Stimulated activated CD8-positive, alpha-beta memory T cell treated with anti-CD3 and anti-CD28 coated beads, Interleukin-12 subunit alpha, Interleukin-12 subunit beta, amount 100 ng/mL, for 24 hours (primary cell): ENCODE results near the gene WDR77.

Source experiments
- DNase-seq: peaks from one replicate; pipeline ENCODE4 v3.0.0-alpha.2; 2020; ENCODE audit errors: extremely low read depth

WDR77 gene

DNA sequence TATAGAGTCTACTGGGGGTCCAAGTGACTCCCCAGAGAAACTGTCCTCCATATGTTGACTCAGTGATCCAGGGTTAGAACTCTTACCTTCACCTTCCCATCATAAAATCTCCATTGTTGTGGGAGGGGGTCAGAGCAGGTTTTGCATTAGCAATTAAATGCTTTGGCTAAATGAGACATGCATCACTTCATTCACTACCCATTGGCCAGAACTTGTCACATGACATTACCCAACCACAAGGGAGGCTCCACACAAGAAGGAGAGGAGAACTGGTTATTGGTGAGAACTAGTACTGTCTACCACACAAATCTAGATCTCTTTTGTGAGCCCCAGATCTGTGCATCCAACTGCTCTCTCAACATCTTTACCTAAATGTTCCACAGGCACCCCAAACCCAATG is 20.5 kb upstream of the WDR77 start:
- no peak for DNase-seq

- DNase-seq, result no peak
Observed at GRCh38 chr1:111468717-111469100, 19.7 kb upstream of the WDR77 start.

GRCh38 chr1:111467865-111468716 is 19.0 kb upstream of the WDR77 start:
- no peak for DNase-seq

GRCh38 chr1:111466480-111466879 is 17.4 kb upstream of the WDR77 start:
- DNase-seq, result no peak

DNA sequence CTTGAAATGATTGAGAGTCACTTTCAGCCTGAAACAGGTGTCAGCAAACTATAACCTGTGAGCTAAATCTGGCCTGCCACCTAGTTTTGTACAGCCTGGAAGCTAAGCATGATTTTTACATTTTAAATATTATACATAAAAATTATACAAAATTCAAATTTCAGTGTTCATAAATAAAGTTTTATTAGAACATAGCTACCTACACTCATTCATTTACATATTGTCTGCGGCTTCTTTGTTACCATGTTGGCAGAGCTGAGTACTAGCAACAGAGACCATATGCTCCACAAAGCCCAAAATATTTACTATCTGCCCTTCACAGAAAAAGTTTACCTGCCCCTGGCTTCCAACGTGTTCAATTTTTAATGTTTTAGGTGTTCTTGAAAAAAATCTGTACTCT is 16.7 kb upstream of the WDR77 start:
- DNase-seq, result no peak

- no peak for DNase-seq
Observed at GRCh38 chr1:111463029-111463683, 14.1 kb upstream of the WDR77 start.

GRCh38 chr1:111462370-111463028 is 13.4 kb upstream of the WDR77 start:
- DNase-seq, result no peak

DNA sequence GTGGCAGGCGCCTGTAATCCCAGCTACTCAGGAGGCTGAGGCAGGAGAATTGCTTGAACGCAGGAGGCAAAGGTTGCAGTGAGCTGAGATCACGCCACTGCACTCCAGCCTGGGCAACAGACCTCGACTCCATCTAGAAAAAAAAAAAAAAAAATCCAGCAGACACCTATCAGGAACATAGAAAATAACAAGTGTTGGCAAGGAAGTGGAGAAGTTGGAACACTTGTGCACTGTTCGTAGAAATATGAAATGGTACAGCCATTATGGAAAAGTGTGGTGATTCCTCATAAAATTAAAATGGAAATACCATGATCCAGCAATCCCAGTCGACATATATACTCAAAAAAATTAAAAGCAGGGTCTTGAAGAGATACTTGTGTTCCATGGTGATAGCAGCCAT is 12.7 kb upstream of the WDR77 start:
- no peak for DNase-seq

- DNase-seq, result no peak
Observed at GRCh38 chr1:111455642-111456031, 6.6 kb upstream of the WDR77 start.

DNA sequence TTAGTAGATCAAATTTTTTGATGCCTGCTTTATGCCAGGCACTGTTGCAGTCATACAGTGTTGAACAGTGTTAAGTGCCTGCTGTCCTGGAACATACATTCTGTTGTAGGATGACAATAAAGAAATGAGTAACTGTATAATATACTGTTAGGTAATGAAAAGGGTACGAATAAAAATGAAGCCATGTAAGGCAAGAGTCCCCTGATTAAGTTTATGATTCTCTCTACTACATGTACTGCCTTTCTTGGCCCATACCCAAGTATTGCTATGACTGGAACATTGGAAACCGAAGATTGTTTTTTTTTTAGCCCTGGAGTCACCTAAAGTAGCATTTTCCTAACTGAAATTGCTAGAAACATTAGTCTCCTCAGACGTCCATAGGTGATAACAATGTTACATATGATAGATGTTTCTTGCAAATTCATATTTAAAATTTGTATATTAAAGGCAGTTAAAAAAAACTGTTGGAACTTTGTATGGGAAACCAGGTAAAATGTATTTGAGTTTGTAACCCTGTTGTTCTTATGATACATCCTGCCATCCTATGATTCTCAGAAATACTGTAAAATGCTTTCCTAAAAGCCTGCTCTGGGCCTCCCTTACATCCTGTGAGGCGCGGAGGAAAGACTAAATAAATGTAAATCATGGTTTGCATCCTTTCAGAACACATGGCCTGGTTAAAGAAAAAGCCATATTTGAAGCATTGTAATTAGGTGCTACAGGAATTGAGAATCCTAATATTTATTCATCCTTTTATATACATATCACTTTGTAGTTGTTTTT is 6.0 kb upstream of the WDR77 start:
- no peak for DNase-seq

- DNase-seq, result no peak
Observed at GRCh38 chr1:111453706-111454105, 4.7 kb upstream of the WDR77 start.

GRCh38 chr1:111452581-111452980 is 3.5 kb upstream of the WDR77 start:
- no peak for DNase-seq

GRCh38 chr1:111450185-111450584 is 1.1 kb upstream of the WDR77 start:
- no peak for DNase-seq

DNA sequence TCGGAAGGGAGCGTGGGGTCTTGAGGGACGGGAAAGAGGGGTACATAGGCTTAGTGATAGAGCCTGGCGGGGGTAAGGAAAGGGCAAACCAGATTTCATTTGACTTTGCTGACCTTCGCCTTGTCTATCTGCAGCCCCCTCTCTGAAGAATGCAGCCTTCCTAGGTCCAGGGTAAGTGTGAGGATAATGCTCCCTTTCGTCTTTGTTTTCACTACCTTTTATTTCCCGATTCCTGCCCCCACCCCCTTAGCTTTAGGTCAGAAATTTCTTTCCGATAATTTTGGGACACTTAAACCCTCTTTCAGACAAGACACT is 604 bp upstream of the WDR77 start:
- DNase-seq, result no peak

- no peak for DNase-seq
Observed at GRCh38 chr1:111448482-111448917, 556 bp downstream of the WDR77 start.

GRCh38 chr1:111446967-111447892 is 1.8 kb downstream of the WDR77 start:
- no peak for DNase-seq

- no peak for DNase-seq
Observed at GRCh38 chr1:111446546-111446945, 2.5 kb downstream of the WDR77 start.

GRCh38 chr1:111444031-111444430 is 5.0 kb downstream of the WDR77 start:
- DNase-seq, result no peak

GRCh38 chr1:111442457-111442856 is 6.6 kb downstream of the WDR77 start:
- DNase-seq, result no peak

GRCh38 chr1:111441573-111442192 is 7.4 kb downstream of the WDR77 start:
- no peak for DNase-seq
